Caco-2 (cell line): Measurements from ENCODE around the gene AZGP1. TPM values are rescaled to one million over a fixed set of nuclear protein-coding genes. Genes with fewer than 3 reads are reported as not detected.
"Not testable (repeated sequence)": the region's sequence is repeated elsewhere in the genome, so short reads cannot be mapped to it uniquely, and the experiment has no call there.

Source experiments
- BruUV-seq: library from RNA; stranded (reverse); fragments of 400-500 nt; replicated peaks from 2 replicates; lab custom pipeline; 2021; lab: Mats Ljungman, UMichigan
- CTCF ChIA-PET: fragments of 300-600 bp; sonication (Branson Sonifier 250); formaldehyde crosslinking; loops from one replicate; lab custom pipeline; 2022; ENCODE audit warnings: antibody characterized with exemption; lab: Charles Lee
- POLR2A ChIA-PET: fragments of 300-600 bp; sonication (Branson Sonifier 250); formaldehyde crosslinking; loops from one replicate; lab custom pipeline; 2022; ENCODE audit warnings: antibody characterized with exemption; lab: Charles Lee
- DNase-seq, 2 experiments: peaks; one replicate each; pipeline versions ENCODE4 v3.0.0 to v3.0.0-alpha.2; 2020 to 2022
- H3K27me3 ChIP-seq: replicated peaks from 2 replicates; pipeline ENCODE4 v1.6.0; 2011; ENCODE audit warnings: low read length; ENCODE audit not compliant: control insufficient read depth, insufficient read depth
- H3K36me3 ChIP-seq: 2 replicates; pipeline ENCODE4 v1.5.1; 2011; ENCODE audit warnings: low read length; ENCODE audit not compliant: control insufficient read depth, insufficient read depth
- H3K4me1 ChIP-seq: fragments of 250-450 bp; sonication (Bioruptor Pico); 2 replicates; pipeline ENCODE4 v1.5.1; 2020; ENCODE audit warnings: mild to moderate bottlenecking
- H3K4me3 ChIP-seq: 2 replicates; pipeline ENCODE4 v1.5.1; 2011; ENCODE audit warnings: low read depth, mild to moderate bottlenecking, control low read depth, low read length
- H3K9me3 ChIP-seq: fragments of 250-450 bp; sonication (Bioruptor Pico); 2 replicates; pipeline ENCODE4 v1.5.1; 2020; ENCODE audit warnings: mild to moderate bottlenecking, moderate library complexity
- H3K27ac Mint-ChIP-seq: one replicate; pipeline ENCODE4 v1.8.0; 2022; ENCODE audit warnings: mixed read lengths; ENCODE audit not compliant: unreplicated experiment
- H3K27me3 Mint-ChIP-seq: one replicate; pipeline ENCODE4 v1.8.0; 2022; ENCODE audit warnings: mixed read lengths; ENCODE audit not compliant: insufficient read depth, unreplicated experiment
- H3K36me3 Mint-ChIP-seq: one replicate; pipeline ENCODE4 v1.8.0; 2022; ENCODE audit warnings: mild to moderate bottlenecking, mixed read lengths; ENCODE audit not compliant: insufficient read depth, unreplicated experiment
- H3K4me1 Mint-ChIP-seq: one replicate; pipeline ENCODE4 v1.8.0; 2022; ENCODE audit warnings: low read depth, mixed read lengths; ENCODE audit not compliant: unreplicated experiment
- H3K4me3 Mint-ChIP-seq: one replicate; pipeline ENCODE4 v1.8.0; 2022; ENCODE audit warnings: mild to moderate bottlenecking, moderate library complexity, mixed read lengths; ENCODE audit not compliant: unreplicated experiment
- H3K9me3 Mint-ChIP-seq: one replicate; pipeline ENCODE4 v1.8.0; 2022; ENCODE audit warnings: mixed read lengths; ENCODE audit not compliant: unreplicated experiment
- CTCF ChIP-seq, 2 experiments: fragments of 200-600 bp in 1 of 2; IDR thresholded peaks; 1 replicate in 1 of 2; 2 replicates in 1 of 2; pipeline versions ENCODE4 v1.5.1 to v1.8.0; 2011 to 2022; ENCODE audit warnings: antibody characterized with exemption in 1 of 2, control low read depth in 1 of 2, inconsistent platforms in 1 of 2, low read depth in 1 of 2, low read length in 1 of 2, mild to moderate bottlenecking in 1 of 2, moderate library complexity in 1 of 2; ENCODE audit not compliant: insufficient read depth in 1 of 2, severe bottlenecking in 1 of 2, unreplicated experiment in 1 of 2
- intact Hi-C: fragments of 100-400 bp; cut with micrococcal nuclease; formaldehyde crosslinking; loops from one replicate; pipeline ENCODE4 v1.10.0; 2022; ENCODE audit not compliant: unreplicated experiment
- total RNA-seq: library from RNA; stranded (reverse); gene quantifications from 2 replicates; pipeline ENCODE4 v1.2.3, GENCODE V29; 2022

Gene AZGP1
- total RNA-seq, 1 experiment from 2014 or later: not detected

- Mint-ChIP-seq H3K4me1 (no peaks in the 10 kb centered on the region), H3K27ac (no peak overlapping the region), H3K36me3 (no peaks in the 10 kb centered on the region), H3K9me3 (peaks cover 26% of the 10 kb centered on the region), H3K27me3 (peaks cover 20% of the 10 kb centered on the region), H3K4me3 (no peak overlapping the region)
- Histone ChIP-seq H3K4me1 (no peaks in the 10 kb centered on the region), H3K36me3 (no peaks in the 10 kb centered on the region), H3K9me3 (0 out of 2 replicates have a peak, but pooled peaks cover 3% of the 10 kb centered on the region), H3K27me3 (no peaks in the 10 kb centered on the region), H3K4me3 (no peak overlapping the region)
- TF ChIP-seq CTCF (IDR thresholded peaks at IDR 0.05; ENCODE audit: insufficient read depth in 1 of 2, low read depth in 1 of 2, low read length in 1 of 2, severe bottlenecking in 1 of 2, unreplicated experiment in 1 of 2): no peak
- CTCF ChIA-PET: no interaction called here
- BruUV-seq: no TSS peak
- POLR2A ChIA-PET: no interaction called here
- intact Hi-C loops: no loop called here
- DNase-seq: no peak
These were observed 17.1 kb downstream of the AZGP1 start for GRCh38 chr7:99958564-99959227.

GRCh38 chr7:99955247-99955646 lies 20.6 kb downstream of the AZGP1 start:
- H3K4me1 ChIP-seq: no peaks in the 10 kb centered on the region
- no peak for DNase-seq
- CTCF ChIA-PET: no interaction called here
- H3K36me3 ChIP-seq: no peaks in the 10 kb centered on the region
- no peak overlapping the region for H3K4me3 ChIP-seq
- intact Hi-C loops: no loop called here
- Mint-ChIP-seq H3K27ac (no peak overlapping the region), H3K4me3 (no peak overlapping the region), H3K27me3 (peaks cover 16% of the 10 kb centered on the region), H3K4me1 (no peaks in the 10 kb centered on the region), H3K9me3 (peaks cover 16% of the 10 kb centered on the region), H3K36me3 (no peaks in the 10 kb centered on the region)
- no peaks in the 10 kb centered on the region for H3K27me3 ChIP-seq
- TF ChIP-seq CTCF (IDR thresholded peaks at IDR 0.05; ENCODE audit: insufficient read depth in 1 of 2, low read depth in 1 of 2, low read length in 1 of 2, severe bottlenecking in 1 of 2, unreplicated experiment in 1 of 2): no peak
- POLR2A ChIA-PET: no interaction called here
- no TSS peak for BruUV-seq
- H3K9me3 ChIP-seq: peaks cover 10% of the 10 kb centered on the region

GRCh38 chr7:99954643-99955042 lies 21.2 kb downstream of the AZGP1 start:
- H3K4me3 Mint-ChIP-seq, POLR2A ChIA-PET, intact Hi-C loops: not testable (repeated sequence)

More at GRCh38 chr7:99954643-99955042, 21.2 kb downstream of the AZGP1 start:
- DNase-seq, H3K36me3 Mint-ChIP-seq, H3K36me3 ChIP-seq, H3K27ac Mint-ChIP-seq, H3K27me3 ChIP-seq, H3K4me1 ChIP-seq, H3K4me1 Mint-ChIP-seq, H3K9me3 ChIP-seq, CTCF ChIA-PET, BruUV-seq, H3K4me3 ChIP-seq: not testable (repeated sequence)
- H3K9me3 Mint-ChIP-seq: peaks cover 16% of the 10 kb centered on the region
- H3K27me3 Mint-ChIP-seq: peaks cover 10% of the 10 kb centered on the region
